PC-3 (cell line): ENCODE data around the gene PLCD1.

Experiments used
- EZH2 ChIP-seq: fragments of 300-600 bp; sonication (generic); IDR thresholded peaks from one replicate; pipeline ENCODE4 v1.6.1; 2017; ENCODE audit warnings: antibody characterized with exemption, mild to moderate bottlenecking, low read length; ENCODE audit not compliant: unreplicated experiment
- EZH2phosphoT487 ChIP-seq: fragments of 300-600 bp; sonication (generic); IDR thresholded peaks from 2 replicates; pipeline ENCODE4 v1.6.1; 2018; ENCODE audit warnings: mild to moderate bottlenecking, antibody characterized with exemption, low read length, borderline replicate concordance
- TF ChIP-seq, protein P1 (sequence below): fragments of 300-600 bp; sonication (generic); conservative IDR thresholded peaks from 2 replicates; pipeline ENCODE4 v1.5.1; 2017; ENCODE audit warnings: antibody characterized with exemption, low read depth, mild to moderate bottlenecking, low read length

DNA sequence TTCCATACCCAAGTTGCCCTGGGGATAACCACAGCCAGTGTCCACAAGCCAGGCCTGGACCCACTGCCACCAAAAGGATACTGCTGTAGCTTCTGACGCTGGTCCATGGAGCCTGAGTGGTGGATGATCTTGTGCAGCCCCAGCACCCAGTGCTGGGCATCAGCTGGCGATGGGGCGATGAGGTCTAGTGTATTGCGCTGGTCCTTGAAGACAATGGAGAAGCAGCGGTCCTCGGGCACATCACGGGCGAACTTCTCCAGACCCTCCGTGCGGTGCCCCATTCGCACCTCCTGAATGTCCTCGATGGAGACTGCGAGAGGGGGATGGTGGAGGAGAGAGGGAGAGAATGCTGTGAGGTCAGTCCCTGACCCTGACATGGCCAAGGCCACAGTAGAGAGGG, 13.0 kb downstream of the PLCD1 start:
- TF ChIP-seq, protein P1, sequence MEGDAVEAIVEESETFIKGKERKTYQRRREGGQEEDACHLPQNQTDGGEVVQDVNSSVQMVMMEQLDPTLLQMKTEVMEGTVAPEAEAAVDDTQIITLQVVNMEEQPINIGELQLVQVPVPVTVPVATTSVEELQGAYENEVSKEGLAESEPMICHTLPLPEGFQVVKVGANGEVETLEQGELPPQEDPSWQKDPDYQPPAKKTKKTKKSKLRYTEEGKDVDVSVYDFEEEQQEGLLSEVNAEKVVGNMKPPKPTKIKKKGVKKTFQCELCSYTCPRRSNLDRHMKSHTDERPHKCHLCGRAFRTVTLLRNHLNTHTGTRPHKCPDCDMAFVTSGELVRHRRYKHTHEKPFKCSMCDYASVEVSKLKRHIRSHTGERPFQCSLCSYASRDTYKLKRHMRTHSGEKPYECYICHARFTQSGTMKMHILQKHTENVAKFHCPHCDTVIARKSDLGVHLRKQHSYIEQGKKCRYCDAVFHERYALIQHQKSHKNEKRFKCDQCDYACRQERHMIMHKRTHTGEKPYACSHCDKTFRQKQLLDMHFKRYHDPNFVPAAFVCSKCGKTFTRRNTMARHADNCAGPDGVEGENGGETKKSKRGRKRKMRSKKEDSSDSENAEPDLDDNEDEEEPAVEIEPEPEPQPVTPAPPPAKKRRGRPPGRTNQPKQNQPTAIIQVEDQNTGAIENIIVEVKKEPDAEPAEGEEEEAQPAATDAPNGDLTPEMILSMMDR, result no peak
- TF ChIP-seq EZH2 (no peak), EZH2phosphoT487 (no peak)
